ENCODE measurements around the gene SPDYE6. TPM values are rescaled to one million over a fixed set of nuclear protein-coding genes. Genes with fewer than 3 reads are reported as not detected.

The SPDYE6 gene
- total and polyA plus RNA-seq, 11 donors = 0.15 TPM; not detected in 10

DNA sequence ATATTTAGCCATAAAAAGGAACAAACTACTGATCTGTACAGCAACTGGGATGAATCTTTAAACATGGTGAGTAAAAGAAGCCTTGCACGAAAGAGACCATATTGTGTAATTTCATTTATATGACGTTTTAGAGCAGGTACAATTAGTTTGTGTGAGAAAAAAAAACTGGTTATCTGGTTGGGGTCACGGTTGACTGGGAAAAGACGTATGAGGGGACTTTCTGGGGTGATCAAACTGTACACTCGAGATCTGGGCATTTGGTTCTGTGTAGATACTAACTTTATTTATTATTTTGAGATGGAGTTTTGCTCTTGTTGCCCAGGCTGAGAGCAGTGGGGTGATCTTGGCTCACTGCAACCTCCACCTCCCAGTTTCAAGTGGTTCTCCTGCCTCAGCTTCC is 44.1 kb upstream of the SPDYE6 start:
- H3K4me3 ChIP-seq = no peak overlapping the region
- no peaks in the 10 kb centered on the region for H3K9me3 ChIP-seq
- WGBS, 4 donors = 90 to 94% (median 91%) methylated on average over 5 of the region's 5 CpGs
- no peak for DNase-seq
- H3K27me3 ChIP-seq = no peaks in the 10 kb centered on the region
- TF ChIP-seq, protein P1, sequence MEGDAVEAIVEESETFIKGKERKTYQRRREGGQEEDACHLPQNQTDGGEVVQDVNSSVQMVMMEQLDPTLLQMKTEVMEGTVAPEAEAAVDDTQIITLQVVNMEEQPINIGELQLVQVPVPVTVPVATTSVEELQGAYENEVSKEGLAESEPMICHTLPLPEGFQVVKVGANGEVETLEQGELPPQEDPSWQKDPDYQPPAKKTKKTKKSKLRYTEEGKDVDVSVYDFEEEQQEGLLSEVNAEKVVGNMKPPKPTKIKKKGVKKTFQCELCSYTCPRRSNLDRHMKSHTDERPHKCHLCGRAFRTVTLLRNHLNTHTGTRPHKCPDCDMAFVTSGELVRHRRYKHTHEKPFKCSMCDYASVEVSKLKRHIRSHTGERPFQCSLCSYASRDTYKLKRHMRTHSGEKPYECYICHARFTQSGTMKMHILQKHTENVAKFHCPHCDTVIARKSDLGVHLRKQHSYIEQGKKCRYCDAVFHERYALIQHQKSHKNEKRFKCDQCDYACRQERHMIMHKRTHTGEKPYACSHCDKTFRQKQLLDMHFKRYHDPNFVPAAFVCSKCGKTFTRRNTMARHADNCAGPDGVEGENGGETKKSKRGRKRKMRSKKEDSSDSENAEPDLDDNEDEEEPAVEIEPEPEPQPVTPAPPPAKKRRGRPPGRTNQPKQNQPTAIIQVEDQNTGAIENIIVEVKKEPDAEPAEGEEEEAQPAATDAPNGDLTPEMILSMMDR (IDR thresholded peaks at IDR 0.05) = no peak
- no peak for TF ChIP-seq POLR2A (IDR thresholded peaks at IDR 0.05)
- ATAC-seq = no peak
- no peak overlapping the region for H3K27ac ChIP-seq
- intact Hi-C loops (cut with DNase I) = loop anchor here in 1 of 10 donors (10.0 kb wide), 1 partner anchor 54 kb away; no protein-coding TSS in a partner anchor
- H3K36me3 ChIP-seq = peaks cover 0 to 71% (median 68%) of the 10 kb centered on the region in 9 donors
- H3K4me1 ChIP-seq = peaks cover 0 to 31% (median 9%) of the 10 kb centered on the region in 12 donors

DNA sequence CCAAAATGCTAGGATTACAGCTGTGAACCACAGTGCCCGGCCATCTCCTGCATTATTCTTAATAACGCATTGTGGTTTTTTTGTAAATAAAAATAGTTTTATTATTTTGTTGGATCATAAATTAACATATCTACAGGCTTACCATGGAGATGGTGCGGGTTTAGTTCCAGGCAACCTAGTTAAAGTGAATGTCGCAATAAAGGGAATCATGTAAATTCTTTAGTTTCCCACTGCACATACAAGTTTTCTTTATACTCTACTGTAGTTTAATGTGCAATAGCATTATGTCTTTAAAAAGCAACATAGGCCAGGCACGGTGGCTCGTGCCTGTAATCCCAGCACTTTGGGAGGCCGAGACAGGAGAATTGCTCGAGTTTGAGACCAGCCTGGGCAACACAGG is 42.3 kb upstream of the SPDYE6 start:
- 92 to 96% (median 95%) methylated on average over 8 of the region's 8 CpGs for WGBS, 4 donors
- no peak for TF ChIP-seq POLR2A (IDR thresholded peaks at IDR 0.05)
- TF ChIP-seq, protein P1 (IDR thresholded peaks at IDR 0.05) = no peak
- ATAC-seq (no peak), DNase-seq (no peak)
- H3K27me3 ChIP-seq = no peaks in the 10 kb centered on the region
- peaks cover 0 to 58% (median 52%) of the 10 kb centered on the region in 9 donors for H3K36me3 ChIP-seq
- peaks cover 0 to 22% (median 10%) of the 10 kb centered on the region in 12 donors for H3K4me1 ChIP-seq
- H3K27ac ChIP-seq = no peak overlapping the region
- H3K9me3 ChIP-seq = no peaks in the 10 kb centered on the region
- intact Hi-C loops (cut with DNase I) = no loop called here
- H3K4me3 ChIP-seq = no peak overlapping the region

DNA sequence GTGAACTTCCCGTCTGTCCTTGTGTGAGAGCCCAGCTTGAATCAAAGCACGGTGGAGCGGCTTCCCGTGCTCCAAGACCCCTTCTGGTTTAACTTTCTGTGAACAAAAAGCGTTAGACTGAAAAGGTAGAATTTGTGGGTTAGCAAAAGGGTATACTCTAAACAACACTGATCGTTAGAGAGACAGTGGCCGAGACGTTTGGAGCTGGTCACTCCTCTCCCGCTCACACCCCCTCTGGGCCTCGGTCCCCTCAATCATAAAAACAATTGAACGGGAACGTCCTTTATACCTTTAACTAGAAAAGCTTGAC is 40.4 kb upstream of the SPDYE6 start:
- intact Hi-C loops (cut with DNase I) = loop anchor here in 1 of 10 donors (1.0 kb wide), 1 partner anchor 37 kb away; the partner anchor contains the start of gene ORAI2
- peaks cover 0 to 50% (median 40%) of the 10 kb centered on the region in 9 donors for H3K36me3 ChIP-seq
- no peaks in the 10 kb centered on the region for H3K27me3 ChIP-seq
- H3K27ac ChIP-seq = peak overlapping the region; percentile 1 to 90 (median 84)
- H3K4me3 ChIP-seq = peak overlapping the region; percentile 66 to 97 (median 84)
- 0% methylated on average over 12 of the region's 12 CpGs for WGBS, 4 donors
- TF ChIP-seq POLR2A (IDR thresholded peaks at IDR 0.05) = no peak
- TF ChIP-seq, protein P1 (IDR thresholded peaks at IDR 0.05) = no peak
- peak; percentile 1 to 9 (median 2) for ATAC-seq
- DNase-seq = no peak
- H3K9me3 ChIP-seq = no peaks in the 10 kb centered on the region
- peaks cover 0 to 22% (median 10%) of the 10 kb centered on the region in 12 donors for H3K4me1 ChIP-seq

DNA sequence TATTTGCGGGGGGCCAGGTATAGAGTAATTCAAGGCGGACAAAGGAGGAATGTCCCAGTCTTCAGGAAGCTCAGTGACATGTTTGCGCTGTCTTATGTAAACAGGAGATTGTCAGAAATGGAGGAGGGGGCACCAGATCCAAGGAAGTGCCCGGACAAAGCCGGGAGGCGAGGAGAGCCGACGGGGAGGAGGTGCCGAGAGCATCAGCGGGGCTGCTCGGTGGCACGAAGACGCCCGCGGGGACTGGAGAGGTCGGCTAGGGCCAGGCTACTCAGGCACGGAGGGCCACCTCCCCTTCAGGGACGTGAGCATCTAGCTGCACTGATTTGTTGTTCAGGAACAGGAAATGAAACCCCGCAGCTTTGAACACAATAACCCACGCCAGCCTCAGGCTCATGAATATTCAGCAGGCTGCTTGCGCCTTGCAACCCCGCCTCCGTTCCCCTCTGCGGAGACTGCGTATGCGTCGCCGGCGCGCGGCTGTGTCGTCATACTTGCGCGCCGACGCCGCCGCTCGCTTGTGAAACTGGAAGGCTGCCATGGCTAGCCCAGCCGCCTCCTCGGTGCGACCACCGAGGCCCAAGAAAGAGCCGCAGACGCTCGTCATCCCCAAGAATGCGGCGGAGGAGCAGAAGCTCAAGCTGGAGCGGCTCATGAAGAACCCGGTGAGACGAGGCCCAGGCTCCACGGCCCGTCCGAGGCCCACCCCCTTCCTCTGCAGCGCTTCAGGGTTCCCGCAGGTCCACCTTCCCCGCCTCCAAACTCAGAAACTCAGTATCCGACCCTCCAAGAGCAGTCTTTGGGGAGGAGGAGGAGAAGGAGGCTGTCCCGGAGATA is 39.8 kb upstream of the SPDYE6 start, which contains the start of gene PRKRIP1:
TSS of gene PRKRIP1 (plus strand) at position 491 of the 837 bp plus-strand sequence. CDS start at position 540, 49 bp downstream.
- H3K27ac ChIP-seq = peak within 1 kb of the TSS; percentile 51 to 90 (median 84)
- peaks cover 0 to 44% (median 35%) of the 10 kb centered on the region in 9 donors for H3K36me3 ChIP-seq

More for the DNA sequence above, 39.8 kb upstream of the SPDYE6 start, which contains the start of gene PRKRIP1:
- peak in 1 of 2 donors; percentile 43 for TF ChIP-seq POLR2A (IDR thresholded peaks at IDR 0.05)
- TF ChIP-seq, protein P1 (IDR thresholded peaks at IDR 0.05) = no peak
- Histone ChIP-seq H3K27me3 (no peaks in the 10 kb centered on the region), H3K9me3 (no peaks in the 10 kb centered on the region), H3K4me1 (peaks cover 0 to 22% (median 10%) of the 10 kb centered on the region in 12 donors), H3K4me3 (peak within 1 kb of the TSS; percentile 66 to 97 (median 84))
- intact Hi-C loops (cut with DNase I) = loop anchor here in 1 of 10 donors (1.0 kb wide), 1 partner anchor 37 kb away; the partner anchor contains the start of gene ORAI2
- ATAC-seq (peak; percentile 81 to 95 (median 92)), DNase-seq (peak; percentile 84 to 88 (median 85))
- WGBS, 4 donors = 0 to 1% (median 1%) methylated on average over 44 to 57 of the region's 59 CpGs

Data from heart left ventricle (tissue), 16 donors.